Embryonic facial prominence (tissue), 1 donor: ENCODE data around the gene NINJ2.

Experiments used
- DNase-seq: peaks from one replicate; pipeline ENCODE4 v3.0.0-alpha.2; 2016; ENCODE audit errors: extremely low spot score

The NINJ2 gene

DNA sequence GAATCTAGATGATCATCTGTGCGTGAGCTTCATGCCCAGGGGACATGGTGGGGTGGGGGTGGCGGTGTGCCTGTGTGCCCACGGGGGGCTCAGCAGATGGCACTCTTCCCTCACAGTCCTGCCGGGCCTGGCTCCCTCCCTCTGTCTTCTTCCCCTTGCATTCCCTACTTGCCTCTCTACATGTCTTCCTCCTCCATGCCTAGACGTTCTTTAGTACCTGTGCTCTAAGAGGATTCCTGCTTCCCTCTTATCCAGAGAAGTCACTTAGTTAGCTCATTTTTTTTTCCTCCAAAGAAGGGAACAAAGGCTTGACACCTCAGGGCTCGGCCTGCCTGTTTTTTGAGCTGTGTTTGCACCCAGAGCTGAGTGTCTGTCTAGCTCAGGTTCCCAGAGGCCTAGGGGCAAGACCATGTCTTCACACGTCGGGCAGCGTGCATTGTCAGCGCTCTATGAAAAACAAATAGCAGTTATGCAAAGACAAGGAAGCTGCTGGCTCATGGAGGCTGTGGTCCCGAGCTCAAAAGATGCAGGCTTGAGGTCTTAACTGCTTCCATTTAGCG, 48.8 kb downstream of the NINJ2 start:
- no peak for DNase-seq

- no peak for DNase-seq
These were observed 49.2 kb downstream of the NINJ2 start for GRCh38 chr12:613996-614395.

DNA sequence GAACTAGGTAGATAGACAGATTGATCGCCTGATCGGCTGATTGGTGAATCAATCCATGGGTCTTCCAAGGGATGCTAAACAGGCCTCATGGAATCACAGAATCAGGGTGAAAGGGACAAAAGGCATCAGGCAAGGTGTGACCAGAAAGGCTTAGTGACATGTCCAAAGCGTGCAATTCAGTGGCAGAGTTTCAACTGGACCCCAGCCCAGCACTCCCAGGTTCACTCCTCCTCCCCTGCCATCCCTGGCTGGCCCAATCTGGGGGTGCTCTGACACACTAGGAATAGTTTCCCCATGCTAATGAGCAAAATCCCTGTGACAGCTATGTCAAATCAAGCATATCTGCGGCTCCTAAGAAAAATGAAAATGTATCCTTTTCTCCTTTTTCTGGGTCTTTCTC, 50.4 kb downstream of the NINJ2 start:
- no peak for DNase-seq

GRCh38 chr12:612293-612692, 51.0 kb downstream of the NINJ2 start:
- no peak for DNase-seq

GRCh38 chr12:611721-612120, 51.5 kb downstream of the NINJ2 start:
- no peak for DNase-seq

GRCh38 chr12:608921-609320, 54.3 kb downstream of the NINJ2 start:
- no peak for DNase-seq

DNA sequence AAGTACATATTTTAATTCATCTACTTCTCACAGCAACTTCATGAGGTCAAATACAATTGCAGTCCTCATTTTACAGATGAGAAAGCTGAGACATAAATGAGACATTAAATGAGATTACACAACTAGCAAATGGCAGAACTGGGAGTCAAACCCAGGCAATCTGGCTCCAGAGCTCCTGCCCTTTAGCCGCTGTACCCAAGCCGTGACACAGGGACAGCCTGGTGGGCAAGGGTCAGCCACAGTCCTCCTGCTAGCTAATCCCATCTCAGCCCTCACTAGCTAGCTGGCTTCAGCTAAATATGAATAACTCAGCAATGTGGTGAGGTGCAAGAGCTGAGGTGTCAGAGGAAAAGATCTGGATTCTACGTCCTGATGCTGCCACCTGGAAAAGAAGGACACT, 54.8 kb downstream of the NINJ2 start:
- no peak for DNase-seq

DNA sequence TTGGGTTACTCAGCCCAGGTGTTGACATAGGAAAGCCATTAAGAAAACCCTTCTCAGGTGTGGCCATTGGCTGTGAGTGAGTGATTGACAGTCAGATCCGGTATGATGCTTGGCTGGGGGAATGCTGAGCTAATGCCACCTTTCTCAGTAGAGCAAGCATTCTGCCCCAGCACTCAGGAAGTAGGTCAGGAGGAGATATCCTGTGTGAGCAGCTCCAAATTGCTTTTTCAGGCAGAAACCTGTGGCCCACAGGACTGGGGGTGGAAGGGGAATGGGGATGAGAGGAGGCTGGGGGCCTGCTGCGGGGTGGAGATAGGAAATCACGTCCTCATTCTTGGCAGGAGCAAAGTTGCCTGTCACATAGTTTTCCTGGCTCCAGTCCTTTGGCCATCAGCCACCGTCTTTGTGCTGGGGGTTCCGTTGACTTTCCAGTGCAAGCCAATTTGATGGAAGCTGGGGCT, 55.7 kb downstream of the NINJ2 start:
- no peak for DNase-seq

- DNase-seq, result no peak
These were observed 58.3 kb downstream of the NINJ2 start for GRCh38 chr12:604956-605355.

GRCh38 chr12:602700-603068, 60.6 kb downstream of the NINJ2 start:
- no peak for DNase-seq

DNA sequence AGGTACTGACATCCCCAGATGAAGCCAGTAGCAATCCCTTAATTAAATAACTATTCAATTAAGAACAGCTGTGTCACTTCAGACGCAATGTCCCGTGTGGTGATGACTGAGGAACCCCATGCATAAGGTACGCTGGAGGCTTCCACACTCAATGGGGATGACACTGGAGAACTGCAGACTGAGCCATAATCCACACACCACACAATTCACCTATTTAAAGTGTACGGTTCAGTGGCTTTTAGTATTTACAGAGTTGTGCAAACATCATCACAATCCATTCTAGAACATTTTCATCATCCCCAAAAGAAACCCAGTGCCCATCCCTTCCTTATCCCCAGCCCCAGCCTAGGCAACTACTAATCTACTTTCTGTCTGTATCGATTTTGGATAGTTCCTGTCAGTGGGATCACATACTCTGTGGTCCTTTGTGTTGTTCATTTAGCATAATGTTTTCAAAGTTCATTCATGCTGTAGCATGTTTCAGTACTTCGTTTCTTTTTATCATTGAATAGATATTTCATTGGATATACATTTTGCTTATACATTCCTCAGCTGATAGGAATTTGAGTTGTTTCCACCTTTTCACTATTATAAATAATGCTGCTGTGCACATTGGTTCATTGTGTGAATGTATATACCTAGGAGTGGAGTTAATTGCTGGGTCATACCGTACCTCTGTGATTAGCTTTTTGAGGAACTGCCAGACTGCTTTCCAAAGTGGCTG, 61.1 kb downstream of the NINJ2 start:
- DNase-seq, result no peak

DNA sequence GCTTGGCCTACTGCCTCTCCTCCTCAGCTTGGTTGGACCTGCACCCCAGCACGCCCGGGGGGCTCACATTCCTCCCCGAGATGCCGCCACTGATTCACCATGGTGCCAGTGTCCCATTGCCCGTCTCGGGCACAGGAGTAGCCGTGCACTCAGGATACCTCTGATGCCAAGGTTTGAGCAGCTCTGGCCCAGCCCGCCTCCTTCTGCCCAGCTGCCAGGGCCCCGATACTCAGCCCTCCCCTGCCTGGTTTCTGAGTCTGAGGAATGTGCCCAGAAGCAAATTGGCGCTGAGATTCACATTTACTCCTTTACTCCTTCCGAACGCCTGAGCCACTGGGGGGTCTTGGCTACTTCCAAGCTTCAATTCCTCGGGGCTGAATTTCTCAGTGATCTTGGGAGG, 63.5 kb downstream of the NINJ2 start:
- DNase-seq, result no peak

DNA sequence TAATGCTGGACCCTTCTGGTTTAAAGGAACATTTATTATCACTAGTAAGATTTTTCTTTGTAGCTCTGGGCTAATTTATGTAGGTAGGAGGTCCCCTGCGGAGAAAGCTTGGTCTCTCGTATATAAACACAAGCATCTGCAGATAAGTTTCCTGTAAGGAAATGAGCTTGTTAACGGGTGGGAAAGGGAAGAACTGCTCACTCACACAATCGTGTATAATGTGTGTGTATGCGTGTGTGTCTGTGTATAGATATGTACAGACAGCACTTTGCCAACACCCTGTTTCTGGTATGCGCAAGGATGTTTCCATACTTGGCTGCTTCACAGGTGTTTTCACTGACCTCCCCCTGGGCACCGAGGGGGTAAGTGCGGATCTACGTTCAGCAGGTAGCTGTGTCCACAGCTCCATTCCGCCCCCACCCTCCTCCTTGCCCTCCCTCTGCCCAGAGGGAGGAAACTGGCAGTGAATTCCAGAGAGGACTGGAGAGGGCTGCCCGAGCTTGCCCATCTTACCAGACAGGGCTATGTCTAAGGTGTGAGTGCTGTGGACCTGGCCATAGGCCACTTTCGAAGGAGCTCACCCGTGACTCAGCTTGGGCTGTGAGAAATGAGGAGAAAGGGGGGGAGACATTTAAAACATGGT, 65.2 kb downstream of the NINJ2 start:
- DNase-seq, result no peak

DNA sequence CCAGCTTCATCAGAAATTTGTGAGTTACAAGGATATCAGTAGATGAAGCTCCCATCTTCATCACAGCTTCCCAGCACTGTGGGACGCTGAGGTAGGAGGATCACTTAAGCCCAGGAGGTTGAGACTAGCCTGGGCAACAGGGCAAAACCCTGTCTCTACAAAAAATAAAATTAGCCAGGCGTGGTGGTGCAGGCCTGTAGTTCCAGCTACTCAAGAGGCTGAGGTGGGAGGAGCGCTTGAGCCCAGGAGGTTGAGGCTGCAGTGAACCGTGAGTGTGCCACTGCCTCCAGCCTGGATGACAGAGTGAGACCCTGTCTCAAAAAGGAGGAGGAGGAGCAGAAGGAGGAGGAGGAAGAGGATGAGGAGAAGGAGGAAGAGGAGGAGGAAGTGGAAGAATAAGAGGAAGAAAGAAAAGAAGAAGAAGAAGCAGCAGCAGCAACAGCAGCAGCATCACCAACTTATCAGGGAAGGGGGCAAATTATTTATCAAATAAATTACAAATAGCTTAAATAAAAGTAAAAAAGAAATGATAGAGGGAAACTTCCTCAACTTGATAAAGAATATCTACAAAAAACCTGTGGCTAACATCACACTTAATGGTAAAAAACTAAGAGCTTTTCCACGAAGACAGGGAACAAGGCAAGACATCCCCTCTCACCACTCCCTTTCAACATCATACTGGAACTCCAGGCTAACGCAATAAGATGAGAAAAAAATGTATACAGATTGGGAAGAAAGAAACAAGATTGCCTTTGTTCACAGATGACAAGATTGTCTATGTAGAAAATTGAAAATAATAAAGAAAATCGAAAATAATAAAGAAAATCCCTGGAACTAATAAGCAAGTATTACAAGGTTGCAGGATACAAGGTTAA, 69.6 kb downstream of the NINJ2 start:
- DNase-seq, result no peak

DNA sequence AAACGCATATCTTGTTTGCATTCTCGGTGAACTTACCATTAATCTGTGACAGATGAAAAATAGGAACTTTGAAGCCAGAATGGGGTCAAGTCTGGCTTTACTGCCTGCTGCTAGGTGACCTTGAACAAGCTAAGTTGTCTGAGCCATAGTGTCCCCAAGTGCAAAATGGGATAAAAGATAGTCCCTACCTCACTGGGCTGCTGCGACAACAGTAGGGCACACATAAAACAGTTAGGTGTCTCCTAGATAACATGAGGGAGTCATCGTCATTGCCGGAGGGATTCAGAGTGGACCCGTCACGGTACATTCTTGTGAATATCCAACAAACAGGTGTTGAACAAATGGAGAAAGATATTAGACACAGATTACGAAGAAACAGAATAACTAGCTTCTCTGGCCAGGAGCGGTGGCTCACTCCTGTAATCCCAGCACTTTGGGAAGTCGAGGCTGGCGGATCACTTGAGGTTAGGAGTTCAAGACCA, 71.2 kb downstream of the NINJ2 start:
- no peak for DNase-seq

GRCh38 chr12:591167-592023, 71.8 kb downstream of the NINJ2 start:
- no peak for DNase-seq

GRCh38 chr12:590206-590750, 73.0 kb downstream of the NINJ2 start:
- DNase-seq, result no peak

GRCh38 chr12:588646-589045, 74.6 kb downstream of the NINJ2 start:
- no peak for DNase-seq

GRCh38 chr12:588024-588322, 75.3 kb downstream of the NINJ2 start:
- DNase-seq, result no peak

GRCh38 chr12:587132-588023, 75.9 kb downstream of the NINJ2 start:
- DNase-seq, result no peak
